GM12872 (cell line): ENCODE data around the gene PLAAT5.

Experiments used
- TF ChIP-seq, protein P1 (sequence below): IDR thresholded peaks from 3 replicates; pipeline ENCODE4 v1.5.1; 2011; ENCODE audit warnings: low read depth, mild to moderate bottlenecking, low read length, moderate library complexity; ENCODE audit not compliant: insufficient read depth

The PLAAT5 gene

DNA sequence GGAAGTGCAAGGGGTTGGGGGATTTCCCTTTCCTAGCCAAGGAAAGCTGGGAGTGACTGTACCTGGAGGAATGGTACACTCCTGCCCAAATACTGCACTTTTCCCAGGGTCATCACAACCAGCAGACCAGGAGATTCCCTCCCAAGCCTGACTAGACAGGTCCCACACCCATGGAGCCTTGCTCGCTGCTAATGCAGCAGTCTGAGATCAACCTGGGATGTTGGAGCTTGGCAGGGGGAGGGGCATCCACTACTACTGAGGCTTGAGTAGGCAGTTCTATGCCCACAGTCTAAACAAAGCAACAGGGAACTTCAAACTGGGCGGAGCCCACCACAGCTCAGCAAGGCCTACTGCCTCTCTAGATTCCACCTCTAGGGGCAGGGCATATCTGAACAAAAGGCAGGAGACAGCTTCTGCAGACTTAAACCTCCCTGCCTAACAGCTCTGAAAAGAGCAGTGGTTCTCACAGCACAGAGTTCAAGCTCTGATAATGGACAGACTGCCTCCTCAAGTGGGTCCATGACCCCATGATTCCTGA lies 62.9 kb downstream of the PLAAT5 start:
- TF ChIP-seq, protein P1, sequence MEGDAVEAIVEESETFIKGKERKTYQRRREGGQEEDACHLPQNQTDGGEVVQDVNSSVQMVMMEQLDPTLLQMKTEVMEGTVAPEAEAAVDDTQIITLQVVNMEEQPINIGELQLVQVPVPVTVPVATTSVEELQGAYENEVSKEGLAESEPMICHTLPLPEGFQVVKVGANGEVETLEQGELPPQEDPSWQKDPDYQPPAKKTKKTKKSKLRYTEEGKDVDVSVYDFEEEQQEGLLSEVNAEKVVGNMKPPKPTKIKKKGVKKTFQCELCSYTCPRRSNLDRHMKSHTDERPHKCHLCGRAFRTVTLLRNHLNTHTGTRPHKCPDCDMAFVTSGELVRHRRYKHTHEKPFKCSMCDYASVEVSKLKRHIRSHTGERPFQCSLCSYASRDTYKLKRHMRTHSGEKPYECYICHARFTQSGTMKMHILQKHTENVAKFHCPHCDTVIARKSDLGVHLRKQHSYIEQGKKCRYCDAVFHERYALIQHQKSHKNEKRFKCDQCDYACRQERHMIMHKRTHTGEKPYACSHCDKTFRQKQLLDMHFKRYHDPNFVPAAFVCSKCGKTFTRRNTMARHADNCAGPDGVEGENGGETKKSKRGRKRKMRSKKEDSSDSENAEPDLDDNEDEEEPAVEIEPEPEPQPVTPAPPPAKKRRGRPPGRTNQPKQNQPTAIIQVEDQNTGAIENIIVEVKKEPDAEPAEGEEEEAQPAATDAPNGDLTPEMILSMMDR: peak; percentile 13; the same call in 1 of the 3 replicates

DNA sequence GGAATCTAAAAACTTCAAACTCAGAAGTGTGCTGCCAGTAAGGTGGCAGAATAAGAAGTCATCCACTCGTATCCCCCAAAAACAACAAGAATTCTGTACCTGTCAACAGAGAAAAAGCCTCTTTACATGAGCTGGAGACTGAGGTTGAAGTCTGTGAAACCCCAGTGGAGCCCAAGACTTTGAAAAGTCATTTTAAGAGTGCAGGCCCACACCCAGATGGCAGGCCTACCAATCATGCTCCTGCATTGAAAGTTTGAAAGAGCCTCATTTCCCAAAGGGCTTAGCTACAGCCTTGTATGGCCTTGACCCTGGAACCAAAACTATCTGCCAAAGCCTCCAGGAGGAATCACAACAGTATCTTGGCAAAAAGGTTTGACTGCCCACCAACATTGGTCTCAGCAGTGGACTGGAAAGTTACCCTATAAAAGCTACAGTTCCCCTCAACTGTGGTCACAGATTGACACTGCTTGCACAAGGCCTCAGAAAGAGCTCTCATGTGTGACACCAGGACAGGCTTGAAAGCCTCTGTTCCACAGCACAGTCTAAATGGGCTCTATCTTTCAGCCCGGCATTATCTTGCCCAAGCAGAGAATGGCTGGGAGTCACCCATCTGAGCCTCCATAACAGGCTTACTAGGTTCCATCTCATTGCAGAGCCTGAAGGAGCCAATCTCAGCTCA lies 73.7 kb downstream of the PLAAT5 start:
- TF ChIP-seq, protein P1: no peak
